CD4-positive, alpha-beta T cell (primary cell): ENCODE data around the gene QKI. TPM values are rescaled to one million over a fixed set of nuclear protein-coding genes. Genes with fewer than 3 reads are reported as not detected.

Source experiments
- ATAC-seq: fragments of 200-7000 bp; cut with Tn5 transposase; one replicate; pipeline ENCODE4 v1.10.0; 2022; ENCODE audit warnings: mild to moderate bottlenecking; ENCODE audit not compliant: poor library complexity
- CTCF ChIA-PET: fragments of 350-600 bp; sonication (Branson Sonifier 250); formaldehyde crosslinking; loops from one replicate; lab custom pipeline; 2021; ENCODE audit warnings: antibody characterized with exemption, inconsistent platforms; lab: Charles Lee
- POLR2A ChIA-PET: fragments of 350-600 bp; sonication (Branson Sonifier 250); formaldehyde crosslinking; loops from one replicate; lab custom pipeline; 2021; ENCODE audit warnings: antibody characterized with exemption, inconsistent platforms; lab: Charles Lee
- DNase-seq, 14 experiments: peaks; one replicate each; pipeline ENCODE4 v3.0.0-alpha.2; 2013 to 2020; ENCODE audit warnings: mixed read lengths in 2 of 14
- H3K27ac ChIP-seq, 2 donors: one replicate each; pipeline versions ENCODE4 v1.5.1 to v1.7.0; 2013; ENCODE audit warnings: low read length in 2 of 2, low read depth in 1 of 2, mild to moderate bottlenecking in 1 of 2
- H3K27me3 ChIP-seq, 2 experiments: 1 replicate in 1 of 2; 2 replicates in 1 of 2; pipeline versions ENCODE4 v1.6.1 to v1.7.0; 2013; ENCODE audit warnings: low read length in 2 of 2, control low read depth in 1 of 2, mild to moderate bottlenecking in 1 of 2, moderate library complexity in 1 of 2; ENCODE audit not compliant: insufficient read depth in 2 of 2, control insufficient read depth in 1 of 2
- H3K36me3 ChIP-seq: one replicate; pipeline ENCODE4 v1.6.1; 2013; ENCODE audit warnings: low read length, control low read depth; ENCODE audit not compliant: insufficient read depth
- H3K4me1 ChIP-seq: one replicate; pipeline ENCODE4 v1.6.1; 2013; ENCODE audit warnings: low read length, control low read depth; ENCODE audit not compliant: insufficient read depth
- H3K4me3 ChIP-seq: one replicate; pipeline ENCODE4 v1.5.1; 2013; ENCODE audit warnings: mild to moderate bottlenecking, low read length, moderate library complexity
- H3K9me3 ChIP-seq, 2 experiments: 1 replicate in 1 of 2; 2 replicates in 1 of 2; pipeline versions ENCODE4 v1.6.1 to v1.7.0; 2013; ENCODE audit warnings: low read length in 2 of 2, mild to moderate bottlenecking in 2 of 2, control low read depth in 1 of 2, moderate library complexity in 1 of 2; ENCODE audit not compliant: control insufficient read depth in 1 of 2, insufficient read depth in 1 of 2
- H3K27ac Mint-ChIP-seq: one replicate; pipeline ENCODE4 v1.8.0; 2020; ENCODE audit warnings: mixed read lengths
- H3K27me3 Mint-ChIP-seq: one replicate; pipeline ENCODE4 v1.8.0; 2021; ENCODE audit warnings: mixed read lengths
- H3K36me3 Mint-ChIP-seq: one replicate; pipeline ENCODE4 v1.8.0; 2021; ENCODE audit warnings: low read depth, mixed read lengths
- H3K4me1 Mint-ChIP-seq: one replicate; pipeline ENCODE4 v1.8.0; 2021; ENCODE audit warnings: low read depth, mixed read lengths
- H3K4me3 Mint-ChIP-seq: one replicate; pipeline ENCODE4 v1.8.0; 2020; ENCODE audit warnings: mild to moderate bottlenecking, mixed read lengths
- H3K9me3 Mint-ChIP-seq: one replicate; pipeline ENCODE4 v1.8.0; 2020; ENCODE audit warnings: mixed read lengths
- intact Hi-C, 2 experiments: fragments of 100-400 bp; cut with DNase I in 1 of 2; cut with micrococcal nuclease in 1 of 2; formaldehyde crosslinking; loops; one replicate each; pipeline versions ENCODE4 v1.15.1 to v1.9.0; 2023 to 2025; cut with DNase I, micrococcal nuclease
- total RNA-seq, 174 experiments: library from RNA in 2 of 174; stranded (reverse) in 2 of 174; gene quantifications; one replicate each; pipeline ENCODE4 v1.2.3 and lab custom pipeline; 2021 to 2026
- TF ChIP-seq, protein P1 (sequence below): fragments of 200-600 bp; IDR thresholded peaks from one replicate; pipeline ENCODE4 v1.8.0; 2022; ENCODE audit warnings: antibody characterized with exemption, mild to moderate bottlenecking

The QKI gene
- total RNA-seq, 2 experiments from 2014 or later = 60.7 to 67.3 TPM

DNA sequence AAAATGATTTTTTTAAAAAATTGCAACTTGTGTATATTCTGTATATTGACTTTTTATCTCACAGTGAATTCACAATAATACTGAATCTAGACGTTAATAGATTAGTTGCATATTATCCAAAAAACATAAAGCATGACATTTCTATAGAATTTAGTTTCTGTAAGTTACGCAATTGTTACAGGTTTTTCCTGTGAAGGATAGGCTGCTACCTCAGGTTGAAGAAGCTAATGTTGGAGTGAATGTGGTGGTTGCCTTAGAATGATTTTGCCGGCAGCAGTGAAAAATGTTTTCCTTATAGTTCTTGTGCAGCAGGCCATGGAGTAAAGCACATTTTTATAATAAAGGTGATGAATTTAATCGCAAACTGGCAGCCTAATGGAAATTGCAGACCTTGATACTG is 20.5 kb downstream of the QKI start:
- no peaks in the 10 kb centered on the region for H3K36me3 ChIP-seq
- Mint-ChIP-seq H3K4me1 (peaks cover 75% of the 10 kb centered on the region), H3K36me3 (no peaks in the 10 kb centered on the region), H3K4me3 (no peak overlapping the region), H3K27ac (no peak overlapping the region), H3K27me3 (no peaks in the 10 kb centered on the region), H3K9me3 (no peaks in the 10 kb centered on the region)
- intact Hi-C loops = no loop called here
- H3K27me3 ChIP-seq = no peaks in the 10 kb centered on the region
- no peak overlapping the region for H3K27ac ChIP-seq
- no peaks in the 10 kb centered on the region for H3K9me3 ChIP-seq
- ChIA-PET POLR2A (no interaction called here), CTCF (no interaction called here)
- no peak for DNase-seq
- peaks cover 3% of the 10 kb centered on the region for H3K4me1 ChIP-seq
- no peak for ATAC-seq
- TF ChIP-seq, protein P1, sequence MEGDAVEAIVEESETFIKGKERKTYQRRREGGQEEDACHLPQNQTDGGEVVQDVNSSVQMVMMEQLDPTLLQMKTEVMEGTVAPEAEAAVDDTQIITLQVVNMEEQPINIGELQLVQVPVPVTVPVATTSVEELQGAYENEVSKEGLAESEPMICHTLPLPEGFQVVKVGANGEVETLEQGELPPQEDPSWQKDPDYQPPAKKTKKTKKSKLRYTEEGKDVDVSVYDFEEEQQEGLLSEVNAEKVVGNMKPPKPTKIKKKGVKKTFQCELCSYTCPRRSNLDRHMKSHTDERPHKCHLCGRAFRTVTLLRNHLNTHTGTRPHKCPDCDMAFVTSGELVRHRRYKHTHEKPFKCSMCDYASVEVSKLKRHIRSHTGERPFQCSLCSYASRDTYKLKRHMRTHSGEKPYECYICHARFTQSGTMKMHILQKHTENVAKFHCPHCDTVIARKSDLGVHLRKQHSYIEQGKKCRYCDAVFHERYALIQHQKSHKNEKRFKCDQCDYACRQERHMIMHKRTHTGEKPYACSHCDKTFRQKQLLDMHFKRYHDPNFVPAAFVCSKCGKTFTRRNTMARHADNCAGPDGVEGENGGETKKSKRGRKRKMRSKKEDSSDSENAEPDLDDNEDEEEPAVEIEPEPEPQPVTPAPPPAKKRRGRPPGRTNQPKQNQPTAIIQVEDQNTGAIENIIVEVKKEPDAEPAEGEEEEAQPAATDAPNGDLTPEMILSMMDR = no peak
- no peak overlapping the region for H3K4me3 ChIP-seq

DNA sequence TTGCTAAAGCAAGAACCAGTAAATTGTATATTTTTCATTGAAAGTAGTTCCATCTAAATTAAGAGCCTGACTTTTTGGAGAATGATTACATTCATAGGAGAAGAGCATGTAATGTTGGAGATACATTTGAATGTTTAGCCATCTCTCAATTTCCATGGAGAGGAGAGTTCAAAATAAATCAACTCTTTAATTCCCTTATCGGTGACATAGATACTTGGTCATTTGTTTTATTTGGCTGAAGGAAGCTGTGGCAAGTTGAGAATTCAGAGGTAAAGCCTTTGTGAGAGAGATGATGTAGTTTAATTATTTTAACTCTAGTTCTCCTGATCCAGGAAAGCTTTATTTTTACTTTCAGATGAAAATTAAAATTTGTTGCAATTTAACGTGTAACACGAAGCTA is 22.3 kb downstream of the QKI start:
- intact Hi-C loops = no loop called here
- Histone ChIP-seq H3K27ac (no peak overlapping the region), H3K4me1 (peaks cover 3% of the 10 kb centered on the region), H3K9me3 (no peaks in the 10 kb centered on the region), H3K4me3 (no peak overlapping the region), H3K36me3 (no peaks in the 10 kb centered on the region), H3K27me3 (no peaks in the 10 kb centered on the region)
- Mint-ChIP-seq H3K27ac (no peak overlapping the region), H3K4me1 (peaks cover 75% of the 10 kb centered on the region), H3K36me3 (no peaks in the 10 kb centered on the region), H3K4me3 (no peak overlapping the region), H3K9me3 (no peaks in the 10 kb centered on the region), H3K27me3 (no peaks in the 10 kb centered on the region)
- ATAC-seq = no peak
- DNase-seq = no peak
- CTCF ChIA-PET = no interaction called here
- TF ChIP-seq, protein P1 = no peak
- POLR2A ChIA-PET = interaction anchor here (1.5 kb wide), 1 partner anchor 21 kb away, joined by 4 read pairs; no protein-coding TSS in a partner anchor

DNA sequence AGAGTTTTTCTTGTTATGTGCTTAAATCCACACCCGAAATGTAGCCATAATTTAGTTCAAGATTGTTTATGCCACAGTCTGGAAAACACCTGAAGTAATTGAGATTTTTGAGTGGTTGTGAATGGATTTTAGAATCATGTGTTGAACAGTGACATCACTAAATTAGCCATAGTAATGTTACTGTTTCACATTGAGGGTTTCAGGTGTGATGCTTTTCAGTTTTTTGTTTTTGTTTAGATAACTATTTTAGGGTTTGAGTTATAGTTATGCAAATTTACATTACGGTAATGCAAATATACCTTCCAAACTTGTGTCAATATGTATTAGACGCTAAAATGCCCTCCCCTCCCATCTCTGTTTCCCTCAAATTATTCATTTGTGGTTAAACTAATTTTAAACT is 22.9 kb downstream of the QKI start:
- Mint-ChIP-seq H3K4me1 (peaks cover 76% of the 10 kb centered on the region), H3K9me3 (no peaks in the 10 kb centered on the region), H3K27ac (no peak overlapping the region), H3K4me3 (no peak overlapping the region), H3K36me3 (no peaks in the 10 kb centered on the region), H3K27me3 (no peaks in the 10 kb centered on the region)
- Histone ChIP-seq H3K27ac (no peak overlapping the region), H3K4me3 (no peak overlapping the region), H3K4me1 (peaks cover 3% of the 10 kb centered on the region), H3K36me3 (no peaks in the 10 kb centered on the region), H3K9me3 (no peaks in the 10 kb centered on the region), H3K27me3 (no peaks in the 10 kb centered on the region)
- TF ChIP-seq, protein P1 = no peak
- DNase-seq (no peak), ATAC-seq (no peak)
- intact Hi-C loops = no loop called here
- POLR2A ChIA-PET = interaction anchor here (1.5 kb wide), 1 partner anchor 22 kb away, joined by 4 read pairs; no protein-coding TSS in a partner anchor
- CTCF ChIA-PET = no interaction called here
